ENCODE results near the gene ANTXRL.
A peak's percentile ranks its signal among the peaks of the same experiment; 100 is the strongest.

Gene ANTXRL

GRCh38 chr10:46277840-46278239 is 9.0 kb upstream of the ANTXRL start:
- no peak for DNase-seq
- no peak for TF ChIP-seq POLR2A (IDR thresholded peaks at IDR 0.05; ENCODE audit: low read length)
- TF ChIP-seq GATA1 (IDR thresholded peaks at IDR 0.05; ENCODE audit: low read depth, low read length), result no peak

- DNase-seq, result peak in 1 of 2 experiments; percentile 38
These were observed 4.4 kb upstream of the ANTXRL start for GRCh38 chr10:46282421-46282831.

GRCh38 chr10:46282842-46283574 is 3.8 kb upstream of the ANTXRL start:
- TF ChIP-seq GATA1 (IDR thresholded peaks at IDR 0.05; ENCODE audit: low read depth, low read length) (no peak), POLR2A (IDR thresholded peaks at IDR 0.05; ENCODE audit: low read length) (peak; percentile 22)
- DNase-seq, result peak; percentile 91 to 95

DNA sequence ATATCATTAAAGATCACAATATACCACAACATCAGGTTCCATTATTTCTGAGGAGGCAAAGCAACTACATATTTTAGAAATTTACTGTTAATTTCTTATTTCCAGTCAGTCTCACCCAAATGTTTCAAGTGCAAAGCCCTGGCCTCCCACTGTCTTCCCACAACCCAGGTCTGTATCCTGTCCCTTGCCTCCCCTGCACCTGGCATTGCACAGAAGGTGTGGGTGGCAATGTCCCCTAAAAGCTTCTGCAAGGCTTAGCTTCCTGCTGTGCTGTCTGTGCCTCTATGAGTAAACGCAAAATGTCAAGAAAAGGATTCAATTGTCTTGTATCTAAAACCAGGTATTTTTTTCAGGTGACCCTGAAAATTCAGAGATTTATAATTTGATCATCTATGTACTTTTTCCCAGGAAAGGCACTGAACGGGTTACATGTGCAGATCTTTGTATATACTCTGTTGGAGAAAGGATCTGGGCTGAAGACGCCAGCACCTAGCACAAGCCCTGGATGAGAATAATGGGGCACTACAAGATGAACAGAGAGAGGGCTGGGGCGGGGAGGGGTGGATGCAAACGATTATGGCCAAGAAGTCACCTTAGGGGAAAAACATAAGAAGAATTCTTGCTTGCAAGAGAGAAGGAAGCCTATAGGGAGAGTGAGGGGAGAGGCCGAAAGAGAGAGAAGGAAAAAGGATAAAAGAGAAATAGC is 3.1 kb upstream of the ANTXRL start:
- no peak for TF ChIP-seq GATA1 (IDR thresholded peaks at IDR 0.05; ENCODE audit: low read depth, low read length)
- peak in 1 of 2 experiments; percentile 36 for DNase-seq

GRCh38 chr10:46284286-46285229 is 2.2 kb upstream of the ANTXRL start:
- no peak for TF ChIP-seq GATA1 (IDR thresholded peaks at IDR 0.05; ENCODE audit: low read depth, low read length)
- TF ChIP-seq POLR2A (IDR thresholded peaks at IDR 0.05; ENCODE audit: low read length), result peak; percentile 74
- DNase-seq, result peak; percentile 93 to 95

GRCh38 chr10:46285300-46285699 is 1.5 kb upstream of the ANTXRL start:
- peak in 1 of 2 experiments; percentile 41 for DNase-seq

DNA sequence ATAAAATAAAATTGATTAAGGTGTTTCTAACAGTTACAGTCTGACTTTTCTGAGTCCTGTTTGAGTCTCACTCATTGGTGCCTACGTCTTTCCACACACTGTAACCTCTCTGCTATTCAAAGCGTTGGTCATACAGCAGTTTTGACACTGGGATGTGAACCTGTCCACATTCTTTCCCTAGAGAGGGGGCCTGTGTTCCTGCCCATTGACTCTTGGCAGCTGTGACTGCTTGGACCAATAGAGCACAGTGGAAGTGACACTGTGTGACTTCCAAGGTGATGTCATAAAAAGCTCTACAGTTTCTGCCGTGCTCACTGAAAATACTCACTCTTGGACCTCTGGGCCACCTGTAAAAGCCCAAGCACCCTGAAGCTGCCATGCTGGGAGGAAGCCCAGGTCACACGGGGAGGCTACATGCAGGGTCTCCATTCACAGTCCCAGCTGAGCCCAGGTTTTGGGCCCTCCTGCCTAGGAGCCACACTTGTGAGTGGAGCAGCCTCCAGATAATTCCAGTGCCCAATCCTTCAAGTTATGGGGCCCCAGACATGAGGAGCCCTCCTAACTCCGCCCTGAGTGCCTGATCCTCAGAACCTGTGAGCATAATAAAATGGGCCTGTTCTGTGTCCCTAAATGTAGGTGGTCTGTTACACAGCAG is 704 bp upstream of the ANTXRL start:
- no peak for DNase-seq
- no peak for TF ChIP-seq GATA1 (IDR thresholded peaks at IDR 0.05; ENCODE audit: low read depth, low read length)
- no peak for TF ChIP-seq POLR2A (IDR thresholded peaks at IDR 0.05; ENCODE audit: low read length)

More at GRCh38 chr10:46285300-46285699, 1.5 kb upstream of the ANTXRL start:
- TF ChIP-seq POLR2A (IDR thresholded peaks at IDR 0.05; ENCODE audit: low read length), result no peak
- no peak for TF ChIP-seq GATA1 (IDR thresholded peaks at IDR 0.05; ENCODE audit: low read depth, low read length)

- no peak for DNase-seq
- TF ChIP-seq POLR2A (IDR thresholded peaks at IDR 0.05; ENCODE audit: low read length) (no peak), GATA1 (IDR thresholded peaks at IDR 0.05; ENCODE audit: low read depth, low read length) (no peak)
These were observed 1.2 kb downstream of the ANTXRL start for GRCh38 chr10:46287846-46288477.

- no peak for TF ChIP-seq POLR2A (IDR thresholded peaks at IDR 0.05; ENCODE audit: low read length)
- no peak for TF ChIP-seq GATA1 (IDR thresholded peaks at IDR 0.05; ENCODE audit: low read depth, low read length)
- DNase-seq, result no peak
These were observed 1.9 kb downstream of the ANTXRL start for GRCh38 chr10:46288601-46289206.

GRCh38 chr10:46289209-46289810 is 2.5 kb downstream of the ANTXRL start:
- TF ChIP-seq GATA1 (IDR thresholded peaks at IDR 0.05; ENCODE audit: low read depth, low read length), result no peak
- no peak for TF ChIP-seq POLR2A (IDR thresholded peaks at IDR 0.05; ENCODE audit: low read length)

GRCh38 chr10:46290101-46290886 is 3.5 kb downstream of the ANTXRL start:
- TF ChIP-seq GATA1 (IDR thresholded peaks at IDR 0.05; ENCODE audit: low read depth, low read length) (no peak), POLR2A (IDR thresholded peaks at IDR 0.05; ENCODE audit: low read length) (no peak)
- DNase-seq, result no peak

More at GRCh38 chr10:46289209-46289810, 2.5 kb downstream of the ANTXRL start:
- no peak for DNase-seq
